ENCODE measurements around the gene CCL21.

DNA sequence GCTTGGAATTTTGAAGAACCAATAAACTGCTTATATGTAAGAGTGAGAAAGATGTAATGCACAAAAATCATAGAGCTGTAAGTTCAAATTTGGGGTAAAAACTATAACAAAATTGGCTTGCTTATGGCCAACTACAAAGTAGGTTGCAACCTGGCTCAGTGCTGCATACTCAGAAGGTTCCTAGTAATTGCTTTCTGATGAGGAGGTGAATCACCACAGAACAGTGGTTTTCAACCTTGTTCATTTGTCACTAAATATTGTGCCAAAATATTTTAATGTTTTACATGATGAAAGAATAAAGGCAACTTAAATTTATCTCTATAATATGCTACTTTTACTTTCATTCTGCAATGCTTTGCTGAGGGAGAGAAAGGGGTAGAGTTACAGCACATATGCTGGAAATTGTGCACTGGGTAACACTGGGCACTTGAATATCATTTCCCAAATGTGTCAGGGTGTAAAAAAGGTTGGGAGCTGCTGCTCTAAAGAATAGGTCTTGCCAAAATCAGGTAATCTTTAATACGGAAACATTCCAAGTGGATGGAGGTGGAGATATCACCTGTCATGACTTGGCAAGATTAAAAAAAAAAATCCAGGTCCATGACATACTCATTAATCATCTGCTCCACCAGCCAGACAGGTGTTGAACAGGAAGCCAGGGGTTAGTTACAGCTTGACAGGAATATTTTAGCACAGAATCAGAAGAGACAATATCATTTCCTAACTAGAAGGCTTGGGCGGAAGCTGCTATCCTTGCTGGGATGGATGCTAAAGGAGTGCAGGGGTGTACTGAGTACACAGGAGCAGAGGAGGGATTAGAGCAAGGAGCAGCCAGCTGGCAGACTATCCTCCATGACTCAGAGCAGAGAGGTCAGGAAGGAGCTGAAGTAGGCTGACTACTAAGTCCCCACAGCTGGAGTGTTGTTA lies 34.6 kb upstream of the CCL21 start:
- TF ChIP-seq, protein P1, sequence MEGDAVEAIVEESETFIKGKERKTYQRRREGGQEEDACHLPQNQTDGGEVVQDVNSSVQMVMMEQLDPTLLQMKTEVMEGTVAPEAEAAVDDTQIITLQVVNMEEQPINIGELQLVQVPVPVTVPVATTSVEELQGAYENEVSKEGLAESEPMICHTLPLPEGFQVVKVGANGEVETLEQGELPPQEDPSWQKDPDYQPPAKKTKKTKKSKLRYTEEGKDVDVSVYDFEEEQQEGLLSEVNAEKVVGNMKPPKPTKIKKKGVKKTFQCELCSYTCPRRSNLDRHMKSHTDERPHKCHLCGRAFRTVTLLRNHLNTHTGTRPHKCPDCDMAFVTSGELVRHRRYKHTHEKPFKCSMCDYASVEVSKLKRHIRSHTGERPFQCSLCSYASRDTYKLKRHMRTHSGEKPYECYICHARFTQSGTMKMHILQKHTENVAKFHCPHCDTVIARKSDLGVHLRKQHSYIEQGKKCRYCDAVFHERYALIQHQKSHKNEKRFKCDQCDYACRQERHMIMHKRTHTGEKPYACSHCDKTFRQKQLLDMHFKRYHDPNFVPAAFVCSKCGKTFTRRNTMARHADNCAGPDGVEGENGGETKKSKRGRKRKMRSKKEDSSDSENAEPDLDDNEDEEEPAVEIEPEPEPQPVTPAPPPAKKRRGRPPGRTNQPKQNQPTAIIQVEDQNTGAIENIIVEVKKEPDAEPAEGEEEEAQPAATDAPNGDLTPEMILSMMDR (IDR thresholded peaks at IDR 0.05) = no peak
- TF ChIP-seq POLR2AphosphoS5 (IDR thresholded peaks at IDR 0.05) (peak; percentile 15), POLR2A (IDR thresholded peaks at IDR 0.05) (no peak)

Data from prostate gland (tissue), 2 donors.